GM18508 (cell line): Measurements from ENCODE around the gene TUBA8.

Source experiments
- ATAC-seq: cut with Tn5 transposase; IDR thresholded peaks from one replicate; pipeline ENCODE4 v1.9.1; 2021; ENCODE audit warnings: moderate number of reproducible peaks; ENCODE audit not compliant: insufficient read depth, unreplicated experiment

The TUBA8 gene

GRCh38 chr22:18075720-18076497, 34.7 kb upstream of the TUBA8 start:
- no peak for ATAC-seq

- ATAC-seq = peak; percentile 4
Observed at GRCh38 chr22:18077087-18077638, 33.4 kb upstream of the TUBA8 start.

- peak; percentile 76 for ATAC-seq
Observed at GRCh38 chr22:18077639-18078328, 32.8 kb upstream of the TUBA8 start, which contains the start of gene PEX26. TSS of gene PEX26 (plus strand) at chr22:18077990. CDS start at chr22:18078377, 387 bp downstream.

GRCh38 chr22:18078329-18079041, 32.1 kb upstream of the TUBA8 start:
- ATAC-seq = no peak

- ATAC-seq = no peak
Observed at GRCh38 chr22:18079706-18080233, 30.8 kb upstream of the TUBA8 start.

GRCh38 chr22:18081416-18081815, 29.2 kb upstream of the TUBA8 start:
- no peak for ATAC-seq

GRCh38 chr22:18082467-18082866, 28.1 kb upstream of the TUBA8 start:
- ATAC-seq = no peak

- no peak for ATAC-seq
Observed at GRCh38 chr22:18083406-18083805, 27.2 kb upstream of the TUBA8 start.

GRCh38 chr22:18085188-18085587, 25.4 kb upstream of the TUBA8 start:
- ATAC-seq = no peak

- ATAC-seq = no peak
Observed at GRCh38 chr22:18087350-18087855, 23.2 kb upstream of the TUBA8 start.

GRCh38 chr22:18088825-18089568, 21.6 kb upstream of the TUBA8 start:
- no peak for ATAC-seq

GRCh38 chr22:18090286-18090685, 20.3 kb upstream of the TUBA8 start:
- ATAC-seq = no peak

- ATAC-seq = no peak
Observed at GRCh38 chr22:18091478-18091877, 19.1 kb upstream of the TUBA8 start.

- no peak for ATAC-seq
Observed at GRCh38 chr22:18091916-18092526, 18.6 kb upstream of the TUBA8 start.

- ATAC-seq = no peak
Observed at GRCh38 chr22:18093661-18094060, 16.9 kb upstream of the TUBA8 start.

GRCh38 chr22:18095101-18095805, 15.4 kb upstream of the TUBA8 start:
- ATAC-seq = no peak

GRCh38 chr22:18096823-18097222, 13.8 kb upstream of the TUBA8 start:
- ATAC-seq = no peak

GRCh38 chr22:18100781-18101180, 9.8 kb upstream of the TUBA8 start:
- ATAC-seq = no peak

GRCh38 chr22:18101536-18101935, 9.1 kb upstream of the TUBA8 start:
- no peak for ATAC-seq
